Midbrain (tissue), 1 donor: Measurements from ENCODE around the gene TMEM232.

Source experiments
- DNase-seq: peaks from one replicate; lab custom pipeline; 2025; lab: John Stamatoyannopoulos, UW

TMEM232 gene

GRCh38 chr5:110514030-110514429 is 212.4 kb downstream of the TMEM232 start:
- no peak for DNase-seq

GRCh38 chr5:110512266-110512665 is 214.2 kb downstream of the TMEM232 start:
- no peak for DNase-seq

DNA sequence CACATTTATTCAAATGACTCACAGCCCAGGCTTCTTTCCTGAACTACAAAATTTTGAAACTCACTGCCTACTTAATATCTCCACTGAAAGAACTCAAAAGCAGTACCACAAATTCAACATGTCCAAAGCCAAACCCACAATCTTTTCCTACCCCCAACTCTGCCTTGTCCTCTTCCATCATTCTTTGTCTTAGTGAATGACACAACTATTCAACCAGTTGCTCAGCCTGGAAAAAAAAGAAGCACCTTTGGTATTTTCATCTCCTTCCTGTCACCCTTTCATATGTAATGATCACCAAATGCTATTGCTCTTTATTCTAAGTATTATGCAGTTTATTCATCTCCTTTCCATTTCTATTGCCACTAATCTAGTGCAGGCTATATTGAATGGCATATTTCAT is 216.3 kb downstream of the TMEM232 start:
- DNase-seq, result no peak

DNA sequence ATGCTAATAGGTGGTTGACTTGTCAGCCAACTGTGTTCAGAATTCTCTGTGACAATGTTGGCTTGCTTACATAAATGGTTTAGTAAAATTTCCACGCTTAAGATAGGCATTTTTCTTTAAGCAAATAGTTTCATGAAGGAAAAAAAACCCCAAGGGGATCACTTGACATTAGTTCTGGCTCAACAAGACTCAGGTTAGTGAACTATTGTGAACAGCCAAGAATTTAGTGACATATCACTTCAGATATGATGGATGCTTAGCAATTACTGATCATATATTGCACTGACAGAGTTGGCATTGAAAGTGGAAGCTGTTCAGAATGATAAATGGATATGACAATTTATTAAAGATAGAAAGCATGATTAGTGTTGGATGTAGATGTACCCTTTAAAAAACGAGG is 218.5 kb downstream of the TMEM232 start:
- DNase-seq, result no peak

GRCh38 chr5:110506378-110506777 is 220.1 kb downstream of the TMEM232 start:
- no peak for DNase-seq

DNA sequence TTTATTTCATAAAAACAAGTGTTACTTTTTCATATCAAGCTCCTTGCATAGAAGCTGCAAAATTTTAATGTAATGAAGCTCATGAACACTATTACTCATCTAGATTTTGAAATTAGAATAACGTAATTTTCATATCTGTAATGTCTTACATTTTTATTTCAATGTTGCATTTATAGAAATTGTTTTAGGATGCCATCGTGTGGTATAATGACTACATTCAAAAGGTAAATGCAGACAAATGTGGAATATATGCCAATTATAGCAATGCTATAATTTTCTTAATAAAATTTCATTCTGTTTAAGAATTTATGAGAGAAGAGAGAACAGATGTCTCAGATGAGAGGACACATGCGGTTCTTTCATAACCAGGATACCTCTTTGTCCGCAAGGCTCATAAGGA is 230.2 kb downstream of the TMEM232 start:
- DNase-seq, result no peak

DNA sequence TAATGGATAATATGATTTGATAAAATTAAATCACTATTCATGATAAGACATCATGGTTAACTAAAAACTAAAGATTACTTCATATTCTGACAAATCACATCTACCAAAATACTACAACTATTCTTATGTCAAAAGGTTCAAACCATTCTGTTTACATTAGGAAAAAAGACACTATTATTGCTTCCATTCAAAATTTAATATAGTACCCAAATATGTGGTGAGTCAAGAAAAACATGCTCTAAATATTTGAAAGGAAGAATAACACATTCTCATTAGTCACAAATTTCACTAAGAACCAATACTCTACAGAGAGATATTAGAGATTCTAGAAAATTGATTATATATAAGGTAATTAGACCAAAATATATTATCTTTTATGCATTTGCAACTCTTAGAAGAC is 234.0 kb downstream of the TMEM232 start:
- no peak for DNase-seq

GRCh38 chr5:110478895-110479294 is 247.6 kb downstream of the TMEM232 start:
- DNase-seq, result no peak

GRCh38 chr5:110477911-110478310 is 248.6 kb downstream of the TMEM232 start:
- DNase-seq, result no peak

DNA sequence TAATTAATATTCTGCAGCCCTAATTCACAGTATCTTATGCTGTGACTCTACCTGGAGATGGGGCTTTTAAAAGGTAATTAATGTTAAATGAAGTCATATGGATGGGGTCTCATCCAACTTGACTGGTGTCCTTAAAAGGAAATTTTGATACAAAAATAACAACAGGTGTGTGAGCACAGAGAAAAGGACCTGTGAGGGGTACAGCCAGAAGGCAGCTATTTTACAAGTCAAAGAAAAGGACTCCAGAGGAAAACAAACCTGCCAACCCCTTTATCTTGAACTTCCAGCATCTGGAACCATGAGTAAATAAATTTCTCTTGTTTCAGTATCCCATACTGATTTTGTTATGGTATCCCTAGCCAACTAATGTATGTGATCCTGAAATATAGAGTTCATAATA is 250.3 kb downstream of the TMEM232 start:
- DNase-seq, result no peak

DNA sequence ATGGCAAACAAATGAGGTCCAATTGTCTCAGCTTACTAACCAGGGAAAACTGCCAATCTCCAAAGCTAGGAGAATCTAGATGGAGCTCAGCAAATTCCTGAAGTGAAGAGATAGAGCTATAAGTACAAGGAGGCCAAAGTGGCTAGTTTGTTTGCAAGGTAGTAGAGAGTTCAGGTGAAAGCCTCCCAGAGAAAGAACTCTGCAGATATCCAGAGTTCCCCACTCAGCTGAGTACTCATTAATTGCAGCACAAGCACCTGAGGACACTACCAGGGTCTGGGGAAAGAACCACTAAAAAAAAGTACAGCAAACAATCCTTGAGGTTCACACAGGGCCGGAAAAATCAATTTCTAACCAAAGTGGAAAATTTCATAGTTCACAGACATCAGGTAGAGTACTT is 250.9 kb downstream of the TMEM232 start:
- no peak for DNase-seq

DNA sequence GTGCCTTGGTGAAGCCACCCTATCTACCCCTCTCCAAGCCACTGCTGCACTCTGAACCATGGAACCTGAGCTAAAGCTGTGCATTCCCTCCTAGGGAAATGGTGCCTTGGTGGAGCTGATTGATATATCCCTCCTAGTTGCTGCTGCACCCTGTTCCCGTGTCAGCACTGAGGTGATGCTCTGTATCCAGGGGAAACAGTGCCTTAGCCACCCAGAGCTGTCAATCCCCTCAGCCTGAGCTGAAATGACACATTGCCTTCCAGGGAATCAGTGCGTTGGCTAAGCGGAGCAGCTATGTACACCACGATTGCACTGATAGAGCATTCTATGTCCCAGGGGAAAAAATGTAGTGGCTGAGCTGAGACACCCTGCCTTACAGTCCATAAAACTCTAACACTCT is 257.0 kb downstream of the TMEM232 start:
- no peak for DNase-seq

DNA sequence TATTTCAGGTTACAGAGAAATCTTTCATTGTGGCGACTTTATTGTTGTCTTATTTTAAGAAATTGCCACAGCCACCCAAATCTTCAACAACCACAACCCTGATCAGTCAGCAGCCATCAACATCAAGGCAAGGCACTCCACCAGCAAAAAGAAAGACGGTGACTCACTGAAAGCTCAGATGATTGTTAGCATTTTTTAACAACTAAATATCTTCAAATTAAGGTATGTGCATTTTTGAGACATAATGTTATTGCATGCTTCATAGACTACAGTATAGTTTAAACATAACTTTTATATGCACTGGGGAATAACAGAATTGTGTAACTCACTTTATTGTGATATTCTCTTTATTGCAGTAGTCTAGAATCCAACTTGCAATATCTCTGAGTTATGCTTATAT is 263.4 kb downstream of the TMEM232 start:
- no peak for DNase-seq

GRCh38 chr5:110460837-110461236 is 265.6 kb downstream of the TMEM232 start:
- no peak for DNase-seq

GRCh38 chr5:110458313-110458712 is 268.2 kb downstream of the TMEM232 start:
- DNase-seq, result no peak

GRCh38 chr5:110442856-110443255 is 283.6 kb downstream of the TMEM232 start:
- DNase-seq, result no peak

GRCh38 chr5:110441035-110441434 is 285.4 kb downstream of the TMEM232 start:
- DNase-seq, result peak; percentile 13

- DNase-seq, result no peak
Measured at GRCh38 chr5:110440058-110440457, 286.4 kb downstream of the TMEM232 start.

DNA sequence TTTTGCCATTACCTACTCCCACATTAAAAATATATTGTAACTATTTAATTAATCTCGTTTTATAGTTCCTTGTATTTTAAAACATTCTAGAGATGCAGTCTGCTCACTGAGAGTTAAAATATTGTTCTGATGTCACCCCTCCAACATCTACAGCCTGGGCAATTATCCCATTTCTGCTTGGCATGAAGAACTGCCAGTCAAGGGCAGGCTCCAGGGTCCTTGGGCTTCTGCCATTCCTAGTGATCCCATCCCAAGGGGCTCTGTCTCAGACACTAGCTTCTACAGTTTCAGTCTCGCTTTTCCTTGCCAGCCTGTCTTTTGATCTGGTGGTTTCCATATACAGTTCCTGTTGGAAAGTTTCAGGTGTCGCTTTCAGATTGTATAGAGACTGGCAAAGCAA is 287.2 kb downstream of the TMEM232 start:
- no peak for DNase-seq

DNA sequence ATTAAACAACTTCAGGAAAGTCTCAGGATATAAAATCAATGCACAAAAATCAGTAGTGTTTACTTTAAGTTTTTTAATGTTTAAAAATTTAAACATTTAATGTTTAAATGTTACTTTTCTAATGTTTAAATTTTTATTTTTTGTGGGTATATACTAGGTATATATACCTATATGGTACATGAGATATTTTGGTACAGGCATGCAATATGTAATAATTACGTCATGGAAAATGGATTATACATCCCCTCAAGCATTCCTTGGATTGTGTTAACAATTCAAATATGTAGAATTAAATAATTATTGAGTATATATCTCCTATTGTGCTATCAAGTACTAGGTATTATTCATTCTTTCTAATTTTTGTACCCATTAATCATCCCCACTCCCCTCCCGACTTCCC is 291.3 kb downstream of the TMEM232 start:
- no peak for DNase-seq

DNA sequence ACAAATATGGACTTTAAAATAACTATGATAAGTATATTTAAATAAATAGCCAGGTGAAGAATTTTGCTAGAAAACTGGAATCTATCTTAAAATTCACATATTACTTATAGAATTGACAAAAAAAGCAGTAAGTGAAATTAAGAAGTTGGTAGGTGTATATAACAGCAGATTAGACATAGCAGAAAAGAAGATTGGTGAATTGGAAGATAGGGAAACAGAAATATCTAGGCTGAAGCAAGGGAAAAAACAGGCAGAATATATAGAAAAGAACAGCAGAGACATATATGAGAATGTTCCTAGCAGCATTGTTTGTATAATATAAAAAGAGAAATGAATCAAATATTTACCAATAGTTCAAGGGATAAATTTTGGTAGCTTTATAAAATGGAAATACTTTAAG is 294.9 kb downstream of the TMEM232 start:
- no peak for DNase-seq

- peak; percentile 1 for DNase-seq
Measured at GRCh38 chr5:110414360-110414759, 312.1 kb downstream of the TMEM232 start.

- no peak for DNase-seq
Measured at GRCh38 chr5:110413856-110414255, 312.6 kb downstream of the TMEM232 start.

GRCh38 chr5:110409571-110409970 is 316.9 kb downstream of the TMEM232 start:
- no peak for DNase-seq

DNA sequence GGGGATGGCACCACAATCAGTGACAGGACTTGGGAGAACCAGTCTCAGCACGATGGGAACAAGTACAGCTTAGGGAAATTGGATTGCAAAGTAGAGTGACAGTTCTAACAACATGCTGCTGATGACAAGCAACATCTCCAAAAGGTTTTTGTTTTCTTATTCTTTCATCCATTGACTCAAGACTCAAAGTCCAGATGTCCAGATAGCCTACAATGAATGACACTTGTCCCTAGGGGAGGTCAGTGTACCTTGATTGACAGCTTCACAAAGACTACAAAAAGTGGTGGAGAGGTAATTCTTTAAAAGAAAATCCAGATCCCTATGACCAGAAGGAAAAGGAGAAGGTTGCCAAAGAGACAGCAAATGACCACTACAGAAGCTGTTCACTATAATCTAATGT is 323.9 kb downstream of the TMEM232 start:
- no peak for DNase-seq
